ENCODE results near the gene DMD.

GRCh38 chrX:32532262-32532661, 679.1 kb downstream of the DMD start:
- TF ChIP-seq CTCF (IDR thresholded peaks at IDR 0.05) (no peak), TCF7L2 (IDR thresholded peaks at IDR 0.05; ENCODE audit: low read depth, low read length) (no peak), POLR2AphosphoS5 (IDR thresholded peaks at IDR 0.05; ENCODE audit: low read depth, low read length) (no peak)

All from Panc1 (cell line).